ENCODE measurements around the gene DCAF11. TPM values are rescaled to one million over a fixed set of nuclear protein-coding genes. Genes with fewer than 3 reads are reported as not detected.

DCAF11 gene
- total and polyA plus RNA-seq, 2 experiments from 2014 or later = 29.1 to 59.8 TPM

DNA sequence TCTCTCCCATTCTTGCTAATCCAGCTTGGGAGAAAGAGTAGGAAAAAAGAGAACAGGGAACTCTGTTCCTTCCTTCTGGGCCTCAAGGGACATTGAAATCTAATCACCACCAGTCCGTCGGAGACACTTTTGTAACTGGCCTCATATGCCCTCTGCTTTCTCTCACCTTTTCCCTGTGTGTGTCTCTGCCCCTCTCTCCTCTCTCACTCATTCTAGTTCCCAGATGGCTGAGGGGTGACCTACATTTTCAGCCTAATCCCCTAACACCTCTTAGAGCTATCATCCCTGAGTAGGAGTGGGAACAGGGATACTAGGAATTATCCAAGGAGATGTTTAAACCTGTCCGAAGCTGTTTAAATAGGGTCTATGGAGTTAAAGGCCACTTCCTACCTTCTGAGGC, 29.4 kb upstream of the DCAF11 start:
- Histone ChIP-seq H3F3A (ENCODE audit: insufficient read depth) (no peaks in the 10 kb centered on the region), H3K36me3 (ENCODE audit: low read depth) (no peaks in the 10 kb centered on the region), H3K4me3 (no peak overlapping the region), H3K9me3 (ENCODE audit: low read depth) (no peaks in the 10 kb centered on the region), H3K9me2 (ENCODE audit: insufficient read depth) (no peaks in the 10 kb centered on the region), H4K20me1 (ENCODE audit: insufficient read depth) (no peaks in the 10 kb centered on the region), H3K4me1 (ENCODE audit: insufficient read depth) (no peaks in the 10 kb centered on the region), H3K27me3 (replicated peaks; ENCODE audit: insufficient read depth) (peaks cover 14% of the 10 kb centered on the region; the same call in 1 of the 2 replicates), H3K9ac (no peak overlapping the region), H2AFZ (no peak overlapping the region), H3K4me2 (ENCODE audit: unreplicated experiment) (no peak overlapping the region), H3K79me2 (ENCODE audit: insufficient read depth) (no peaks in the 10 kb centered on the region), H3K27ac (no peak overlapping the region)
- TF ChIP-seq EZH2phosphoT487 (IDR thresholded peaks at IDR 0.05; ENCODE audit: insufficient read depth, low read depth) = no peak
- TF ChIP-seq EZH2 (IDR thresholded peaks at IDR 0.05; ENCODE audit: insufficient read depth, poor library complexity, severe bottlenecking) = no peak
- 75 to 80% methylated on average over 3 of the region's 3 CpGs for WGBS, 2 experiments (ENCODE audit: low coverage in 1 of 2, low lambda C conversion rate in 2 of 2, missing lambda C conversion rate in 2 of 2)
- in situ Hi-C loops (cut with MboI) = no loop called here
- no peak for DNase-seq

DNA sequence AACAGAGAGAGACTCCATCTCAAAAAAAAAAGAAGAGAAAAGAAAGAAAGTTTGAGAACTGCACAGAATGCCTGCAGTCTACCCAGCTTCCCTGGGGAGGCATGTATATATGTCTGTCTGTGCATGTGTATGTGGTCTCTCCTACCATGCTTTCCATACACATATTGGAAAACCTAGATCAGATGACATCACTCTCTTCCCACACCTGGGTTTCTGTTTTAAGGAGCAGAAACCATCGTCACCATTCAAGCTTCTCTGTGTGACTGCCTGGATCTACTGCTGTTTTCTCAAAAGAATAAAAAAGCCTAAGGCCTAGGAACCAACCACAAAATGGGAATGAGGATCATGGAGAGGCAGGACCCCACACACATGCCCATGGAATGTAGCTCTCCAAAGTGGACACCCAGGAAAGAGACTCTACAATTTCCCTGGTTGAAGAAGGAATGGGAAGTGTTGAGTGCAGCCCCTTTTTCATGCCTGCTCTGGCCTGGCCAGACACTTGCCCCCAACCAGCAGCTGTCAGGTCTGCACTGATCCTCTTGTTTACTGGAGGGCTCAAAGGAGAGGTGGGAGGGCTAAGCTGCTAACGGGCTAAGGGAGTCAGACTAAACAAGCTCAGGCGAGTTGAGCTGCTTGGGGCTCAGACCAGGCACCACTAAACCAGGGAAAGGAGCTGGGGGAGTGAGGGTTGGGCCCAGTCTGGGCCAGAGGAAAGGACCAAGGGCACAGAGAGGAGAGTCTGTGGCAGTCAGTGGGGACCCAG, 28.2 kb upstream of the DCAF11 start:
- Histone ChIP-seq H3F3A (ENCODE audit: insufficient read depth) (no peaks in the 10 kb centered on the region), H3K9ac (no peak overlapping the region), H2AFZ (no peak overlapping the region), H3K36me3 (ENCODE audit: low read depth) (no peaks in the 10 kb centered on the region), H3K9me3 (ENCODE audit: low read depth) (no peaks in the 10 kb centered on the region), H3K4me1 (ENCODE audit: insufficient read depth) (no peaks in the 10 kb centered on the region), H3K27me3 (replicated peaks; ENCODE audit: insufficient read depth) (peaks cover 14% of the 10 kb centered on the region; the same call in 1 of the 2 replicates), H3K9me2 (ENCODE audit: insufficient read depth) (no peaks in the 10 kb centered on the region), H3K4me2 (ENCODE audit: unreplicated experiment) (no peak overlapping the region), H3K4me3 (no peak overlapping the region), H3K27ac (no peak overlapping the region), H3K79me2 (ENCODE audit: insufficient read depth) (no peaks in the 10 kb centered on the region), H4K20me1 (ENCODE audit: insufficient read depth) (no peaks in the 10 kb centered on the region)
- DNase-seq = no peak
- TF ChIP-seq EZH2 (IDR thresholded peaks at IDR 0.05; ENCODE audit: insufficient read depth, poor library complexity, severe bottlenecking) (no peak), EZH2phosphoT487 (IDR thresholded peaks at IDR 0.05; ENCODE audit: insufficient read depth, low read depth) (no peak)
- 57 to 64% methylated on average over 3 of the region's 3 CpGs for WGBS, 2 experiments (ENCODE audit: low coverage in 1 of 2, low lambda C conversion rate in 2 of 2, missing lambda C conversion rate in 2 of 2)
- in situ Hi-C loops (cut with MboI) = no loop called here

GRCh38 chr14:24087004-24087403, 27.6 kb upstream of the DCAF11 start:
- Histone ChIP-seq H3K36me3 (ENCODE audit: low read depth) (no peaks in the 10 kb centered on the region), H4K20me1 (ENCODE audit: insufficient read depth) (no peaks in the 10 kb centered on the region), H2AFZ (no peak overlapping the region), H3K27ac (no peak overlapping the region), H3K79me2 (ENCODE audit: insufficient read depth) (no peaks in the 10 kb centered on the region), H3K9ac (no peak overlapping the region), H3K9me3 (ENCODE audit: low read depth) (no peaks in the 10 kb centered on the region), H3K4me3 (no peak overlapping the region), H3K9me2 (ENCODE audit: insufficient read depth) (no peaks in the 10 kb centered on the region), H3K4me2 (ENCODE audit: unreplicated experiment) (no peak overlapping the region), H3K4me1 (ENCODE audit: insufficient read depth) (no peaks in the 10 kb centered on the region), H3F3A (ENCODE audit: insufficient read depth) (no peaks in the 10 kb centered on the region), H3K27me3 (replicated peaks; ENCODE audit: insufficient read depth) (peaks cover 13% of the 10 kb centered on the region; the same call in 1 of the 2 replicates)
- 40 to 42% methylated on average over 1 of the region's 1 CpG for WGBS, 2 experiments (ENCODE audit: low coverage in 1 of 2, low lambda C conversion rate in 2 of 2, missing lambda C conversion rate in 2 of 2)
- TF ChIP-seq EZH2phosphoT487 (IDR thresholded peaks at IDR 0.05; ENCODE audit: insufficient read depth, low read depth) (no peak), EZH2 (IDR thresholded peaks at IDR 0.05; ENCODE audit: insufficient read depth, poor library complexity, severe bottlenecking) (no peak)
- in situ Hi-C loops (cut with MboI) = no loop called here
- no peak for DNase-seq

- Histone ChIP-seq H3K9ac (no peak overlapping the region), H3K36me3 (ENCODE audit: low read depth) (no peaks in the 10 kb centered on the region), H3K9me3 (ENCODE audit: low read depth) (no peaks in the 10 kb centered on the region), H3K79me2 (ENCODE audit: insufficient read depth) (no peaks in the 10 kb centered on the region), H3K4me3 (no peak overlapping the region), H3F3A (ENCODE audit: insufficient read depth) (peaks cover 6% of the 10 kb centered on the region), H2AFZ (no peak overlapping the region), H3K4me2 (ENCODE audit: unreplicated experiment) (no peak overlapping the region), H3K27ac (no peak overlapping the region), H3K4me1 (ENCODE audit: insufficient read depth) (no peaks in the 10 kb centered on the region), H3K27me3 (replicated peaks; ENCODE audit: insufficient read depth) (0 out of 2 replicates have a peak, but pooled peaks cover 2% of the 10 kb centered on the region), H4K20me1 (ENCODE audit: insufficient read depth) (no peaks in the 10 kb centered on the region), H3K9me2 (ENCODE audit: insufficient read depth) (no peaks in the 10 kb centered on the region)
- 54 to 70% methylated on average over 2 of the region's 2 CpGs for whole genome bisulfite sequencing, 2 experiments (ENCODE audit: low coverage in 1 of 2, low lambda C conversion rate in 2 of 2, missing lambda C conversion rate in 2 of 2)
- no peak for DNase-seq
- TF ChIP-seq EZH2 (IDR thresholded peaks at IDR 0.05; ENCODE audit: insufficient read depth, poor library complexity, severe bottlenecking) = no peak
- TF ChIP-seq EZH2phosphoT487 (IDR thresholded peaks at IDR 0.05; ENCODE audit: insufficient read depth, low read depth) = no peak
- in situ Hi-C loops (cut with MboI) = no loop called here
Observed at GRCh38 chr14:24088095-24088494, 26.5 kb upstream of the DCAF11 start.

Data from GM23248 (cell line).